ENCODE measurements around the gene FAM90A26. TPM values are rescaled to one million over a fixed set of nuclear protein-coding genes. Genes with fewer than 3 reads are reported as not detected.
"Not testable (repeated sequence)": the region's sequence is repeated elsewhere in the genome, so short reads cannot be mapped to it uniquely, and the experiment has no call there.

The FAM90A26 gene, protein sequence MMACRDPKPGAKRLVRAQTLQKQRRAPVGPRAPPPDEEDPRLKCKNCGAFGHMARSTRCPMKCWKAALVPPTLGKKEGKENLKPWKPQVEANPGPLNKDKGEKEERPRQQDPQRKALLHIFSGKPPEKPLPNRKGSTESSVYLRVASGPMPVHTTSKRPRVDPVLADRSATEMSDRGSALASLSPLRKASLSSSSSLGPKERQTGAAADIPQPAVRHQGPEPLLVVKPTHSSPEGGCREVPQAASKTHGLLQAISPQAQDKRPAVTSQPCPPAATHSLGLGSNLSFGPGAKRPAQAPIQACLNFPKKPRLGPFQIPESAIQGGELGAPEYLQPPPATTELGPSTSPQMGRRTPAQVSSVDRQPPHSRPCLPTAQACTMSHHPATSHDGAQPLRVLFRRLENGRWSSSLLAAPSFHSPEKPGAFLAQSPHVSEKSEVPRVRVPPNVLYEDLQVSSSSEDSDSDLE
- not detected for total RNA-seq (ENCODE audit: unreplicated experiment)
- long read RNA-seq, result 0 reads

DNA sequence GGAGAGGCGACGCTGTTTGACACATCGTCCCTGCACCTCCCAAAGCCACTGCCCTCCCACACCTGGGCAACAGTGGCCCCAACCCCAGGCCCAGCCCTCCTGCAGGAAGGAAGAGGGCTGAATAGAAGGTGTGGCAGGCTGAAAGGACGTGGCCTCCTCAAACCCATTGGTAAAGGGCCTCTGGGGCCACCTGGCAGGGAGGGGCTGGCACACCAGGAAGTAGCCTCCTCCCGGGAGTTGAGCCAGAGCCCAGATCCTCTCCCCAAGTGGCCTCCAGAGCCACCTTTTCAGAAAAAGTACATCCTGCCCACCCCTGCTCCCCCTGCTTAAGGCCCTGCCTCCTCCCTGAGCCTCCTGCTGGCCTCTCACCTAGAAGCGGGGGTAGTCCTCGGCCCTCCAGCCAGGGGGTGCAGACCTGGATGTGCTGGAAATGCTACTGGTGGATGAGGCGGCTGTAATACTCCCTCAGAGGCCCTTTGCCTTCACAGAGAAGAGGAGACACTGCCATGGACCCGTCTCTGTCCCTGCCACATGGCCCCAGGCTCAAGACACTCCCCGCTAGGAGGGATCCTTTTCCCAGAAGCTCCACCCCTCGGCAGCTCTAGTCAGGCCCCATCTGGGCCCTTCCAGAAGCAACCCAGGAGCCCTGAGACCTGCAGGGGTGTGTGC lies at the start of gene FAM90A26:
Gene FAM90A26 (plus strand): TSS at position 619 of the 669 bp plus-strand sequence. CDS start 2,764 bp downstream, outside the sequence.
- DNase-seq (ENCODE audit: low spot score); H3K4me3 Mint-ChIP-seq (ENCODE audit: unreplicated experiment); H3K27ac Mint-ChIP-seq (ENCODE audit: unreplicated experiment); H3K4me1 Mint-ChIP-seq (ENCODE audit: unreplicated experiment); H3K36me3 Mint-ChIP-seq (ENCODE audit: low read depth, unreplicated experiment); H3K9me3 Mint-ChIP-seq (ENCODE audit: unreplicated experiment); H3K27me3 Mint-ChIP-seq (ENCODE audit: unreplicated experiment): not testable (repeated sequence)

DNA sequence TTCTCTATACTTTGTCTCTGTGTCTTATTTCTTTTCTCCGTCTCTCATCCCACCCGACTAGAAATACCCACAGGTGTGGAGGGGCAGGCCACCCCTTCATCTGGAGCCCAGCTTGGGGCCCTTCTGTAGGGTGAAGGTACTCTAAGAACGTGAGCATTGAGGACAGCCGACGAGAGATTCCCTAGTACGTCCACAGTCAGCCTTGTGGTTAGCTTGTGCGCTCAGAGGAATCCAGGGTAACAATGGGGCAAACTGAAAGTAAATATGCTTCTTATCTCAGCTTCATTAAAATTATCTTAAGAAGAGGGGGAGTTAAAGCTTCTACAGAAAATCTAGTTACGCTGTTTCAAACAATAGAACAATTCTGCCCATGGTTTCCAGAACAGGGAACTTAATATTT lies 47.5 kb upstream of the FAM90A26 start:
- H3K27me3 Mint-ChIP-seq (ENCODE audit: unreplicated experiment); H3K27ac Mint-ChIP-seq (ENCODE audit: unreplicated experiment); H3K36me3 Mint-ChIP-seq (ENCODE audit: low read depth, unreplicated experiment); H3K4me3 Mint-ChIP-seq (ENCODE audit: unreplicated experiment); DNase-seq (ENCODE audit: low spot score); H3K4me1 Mint-ChIP-seq (ENCODE audit: unreplicated experiment); H3K9me3 Mint-ChIP-seq (ENCODE audit: unreplicated experiment): not testable (repeated sequence)

DNA sequence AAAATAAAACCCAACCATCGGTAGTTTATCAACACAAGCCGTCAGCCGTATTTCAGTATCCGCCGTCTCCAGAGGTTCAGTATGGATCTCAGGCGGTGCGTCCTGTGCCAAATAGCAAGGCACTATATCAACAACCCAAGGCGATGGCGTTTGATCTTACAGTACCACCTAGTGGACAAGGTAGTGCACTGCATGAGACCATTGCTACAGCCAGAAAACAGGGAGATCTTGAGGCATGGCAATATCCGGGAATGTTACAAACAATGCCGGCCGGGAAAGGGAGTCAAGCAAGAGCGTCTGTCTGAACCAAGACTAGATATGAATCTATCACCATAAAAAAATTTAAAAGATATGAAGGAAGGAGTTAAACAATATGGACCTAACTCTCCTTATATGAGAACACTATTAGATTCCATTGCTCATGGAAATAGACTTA lies 46.6 kb upstream of the FAM90A26 start:
- not testable (repeated sequence) for H3K4me3 Mint-ChIP-seq (ENCODE audit: unreplicated experiment)

DNA sequence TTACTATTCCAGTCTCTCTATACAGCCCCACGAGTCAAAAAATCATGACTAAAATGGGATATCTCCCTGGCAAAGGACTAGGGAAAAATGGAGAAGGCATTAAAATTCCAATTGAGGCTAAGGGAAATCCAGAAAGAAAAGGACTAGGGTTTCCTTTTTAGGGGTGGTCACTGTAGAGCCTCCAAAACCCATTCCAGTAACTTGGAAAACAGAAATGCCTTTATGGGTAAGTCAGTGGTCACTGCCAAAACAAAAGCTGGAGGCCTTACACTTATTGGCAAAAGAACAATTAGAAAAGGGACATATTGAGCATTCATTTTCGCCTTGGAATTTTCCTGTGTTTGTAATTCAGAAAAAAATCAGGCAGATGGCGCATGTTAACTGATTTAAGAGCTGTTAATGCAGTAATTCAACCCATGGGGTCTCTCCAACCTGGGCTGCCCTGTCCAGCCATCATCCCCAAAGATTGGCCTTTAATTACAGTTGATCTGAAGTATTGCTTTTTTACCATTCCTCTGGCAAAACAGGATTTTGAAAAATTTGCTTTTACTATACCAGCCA lies 44.5 kb upstream of the FAM90A26 start:
- not testable (repeated sequence) for H3K27ac Mint-ChIP-seq (ENCODE audit: unreplicated experiment); H3K9me3 Mint-ChIP-seq (ENCODE audit: unreplicated experiment); H3K4me1 Mint-ChIP-seq (ENCODE audit: unreplicated experiment); DNase-seq (ENCODE audit: low spot score); H3K27me3 Mint-ChIP-seq (ENCODE audit: unreplicated experiment); H3K4me3 Mint-ChIP-seq (ENCODE audit: unreplicated experiment); H3K36me3 Mint-ChIP-seq (ENCODE audit: low read depth, unreplicated experiment)

More for the DNA sequence above, 46.6 kb upstream of the FAM90A26 start:
- H3K9me3 Mint-ChIP-seq (ENCODE audit: unreplicated experiment); H3K27me3 Mint-ChIP-seq (ENCODE audit: unreplicated experiment); H3K36me3 Mint-ChIP-seq (ENCODE audit: low read depth, unreplicated experiment); H3K4me1 Mint-ChIP-seq (ENCODE audit: unreplicated experiment); H3K27ac Mint-ChIP-seq (ENCODE audit: unreplicated experiment): not testable (repeated sequence)
- TF ChIP-seq, protein P1, sequence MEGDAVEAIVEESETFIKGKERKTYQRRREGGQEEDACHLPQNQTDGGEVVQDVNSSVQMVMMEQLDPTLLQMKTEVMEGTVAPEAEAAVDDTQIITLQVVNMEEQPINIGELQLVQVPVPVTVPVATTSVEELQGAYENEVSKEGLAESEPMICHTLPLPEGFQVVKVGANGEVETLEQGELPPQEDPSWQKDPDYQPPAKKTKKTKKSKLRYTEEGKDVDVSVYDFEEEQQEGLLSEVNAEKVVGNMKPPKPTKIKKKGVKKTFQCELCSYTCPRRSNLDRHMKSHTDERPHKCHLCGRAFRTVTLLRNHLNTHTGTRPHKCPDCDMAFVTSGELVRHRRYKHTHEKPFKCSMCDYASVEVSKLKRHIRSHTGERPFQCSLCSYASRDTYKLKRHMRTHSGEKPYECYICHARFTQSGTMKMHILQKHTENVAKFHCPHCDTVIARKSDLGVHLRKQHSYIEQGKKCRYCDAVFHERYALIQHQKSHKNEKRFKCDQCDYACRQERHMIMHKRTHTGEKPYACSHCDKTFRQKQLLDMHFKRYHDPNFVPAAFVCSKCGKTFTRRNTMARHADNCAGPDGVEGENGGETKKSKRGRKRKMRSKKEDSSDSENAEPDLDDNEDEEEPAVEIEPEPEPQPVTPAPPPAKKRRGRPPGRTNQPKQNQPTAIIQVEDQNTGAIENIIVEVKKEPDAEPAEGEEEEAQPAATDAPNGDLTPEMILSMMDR (IDR thresholded peaks at IDR 0.05; ENCODE audit: unreplicated experiment), result peak; percentile 77
- peak; percentile 49 for DNase-seq (ENCODE audit: low spot score)

DNA sequence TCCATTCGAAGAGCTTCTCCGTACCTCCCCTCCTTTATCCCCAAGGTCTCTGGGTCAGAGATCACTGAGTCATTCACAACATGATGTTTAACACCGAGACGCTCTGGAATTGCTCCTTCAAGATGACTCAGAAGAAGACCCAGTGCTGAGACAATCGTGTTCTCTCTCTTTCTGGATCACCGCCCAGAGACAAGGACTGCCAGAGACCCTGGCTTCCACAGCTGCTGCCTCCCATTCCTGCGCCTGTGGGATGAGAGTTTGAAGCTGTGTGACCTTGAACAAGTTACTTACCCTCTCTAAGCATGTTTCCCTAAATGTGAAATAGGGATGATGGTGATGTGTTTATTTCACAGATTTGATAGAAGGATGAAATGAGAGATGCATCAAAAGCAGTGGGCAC lies 38.8 kb upstream of the FAM90A26 start:
- not testable (repeated sequence) for H3K27me3 Mint-ChIP-seq (ENCODE audit: unreplicated experiment); H3K4me3 Mint-ChIP-seq (ENCODE audit: unreplicated experiment); DNase-seq (ENCODE audit: low spot score); H3K36me3 Mint-ChIP-seq (ENCODE audit: low read depth, unreplicated experiment); H3K4me1 Mint-ChIP-seq (ENCODE audit: unreplicated experiment); H3K9me3 Mint-ChIP-seq (ENCODE audit: unreplicated experiment); H3K27ac Mint-ChIP-seq (ENCODE audit: unreplicated experiment)

DNA sequence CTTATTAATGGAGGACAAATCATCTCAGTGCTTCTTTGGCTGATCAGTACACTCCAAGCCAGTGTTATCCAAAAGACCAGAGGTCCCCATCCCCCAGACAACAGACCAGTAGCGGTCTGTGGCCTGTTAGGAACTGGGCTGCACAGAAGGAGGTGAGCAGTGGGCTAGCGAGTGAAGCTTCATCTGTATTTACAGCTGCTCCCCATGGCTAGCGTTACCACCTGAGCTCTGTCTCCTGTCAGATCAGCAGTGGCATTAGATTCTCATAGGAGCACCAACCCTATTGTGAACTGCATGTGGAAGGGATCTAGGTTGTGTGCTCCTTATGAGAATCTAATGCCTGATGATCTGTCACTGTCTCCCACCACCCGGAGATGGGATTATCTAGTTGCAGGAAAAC lies 37.4 kb upstream of the FAM90A26 start:
- DNase-seq (ENCODE audit: low spot score); H3K27ac Mint-ChIP-seq (ENCODE audit: unreplicated experiment); H3K27me3 Mint-ChIP-seq (ENCODE audit: unreplicated experiment); H3K9me3 Mint-ChIP-seq (ENCODE audit: unreplicated experiment); H3K4me1 Mint-ChIP-seq (ENCODE audit: unreplicated experiment); H3K4me3 Mint-ChIP-seq (ENCODE audit: unreplicated experiment); H3K36me3 Mint-ChIP-seq (ENCODE audit: low read depth, unreplicated experiment): not testable (repeated sequence)

DNA sequence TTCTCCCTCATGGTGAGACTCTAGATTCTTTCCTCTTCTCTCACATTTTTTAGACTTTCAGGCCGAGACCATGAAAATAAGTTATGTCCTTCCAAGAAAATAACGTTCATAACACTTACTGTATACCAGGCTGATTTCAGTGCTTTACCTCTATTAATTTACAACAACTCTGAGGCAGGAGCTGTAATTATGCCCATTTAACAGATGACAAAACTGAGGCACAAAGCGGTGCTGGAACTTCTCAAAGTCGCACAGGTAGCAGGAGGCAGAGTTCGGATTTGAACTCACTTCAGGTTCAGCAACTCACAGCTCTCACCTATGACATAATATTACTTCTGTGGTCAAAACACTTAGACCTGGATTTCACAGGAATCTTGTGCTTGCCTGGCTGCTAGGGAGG lies 36.2 kb upstream of the FAM90A26 start:
- not testable (repeated sequence) for DNase-seq (ENCODE audit: low spot score); H3K9me3 Mint-ChIP-seq (ENCODE audit: unreplicated experiment); H3K36me3 Mint-ChIP-seq (ENCODE audit: low read depth, unreplicated experiment); H3K4me1 Mint-ChIP-seq (ENCODE audit: unreplicated experiment); H3K27ac Mint-ChIP-seq (ENCODE audit: unreplicated experiment); H3K27me3 Mint-ChIP-seq (ENCODE audit: unreplicated experiment); H3K4me3 Mint-ChIP-seq (ENCODE audit: unreplicated experiment)

DNA sequence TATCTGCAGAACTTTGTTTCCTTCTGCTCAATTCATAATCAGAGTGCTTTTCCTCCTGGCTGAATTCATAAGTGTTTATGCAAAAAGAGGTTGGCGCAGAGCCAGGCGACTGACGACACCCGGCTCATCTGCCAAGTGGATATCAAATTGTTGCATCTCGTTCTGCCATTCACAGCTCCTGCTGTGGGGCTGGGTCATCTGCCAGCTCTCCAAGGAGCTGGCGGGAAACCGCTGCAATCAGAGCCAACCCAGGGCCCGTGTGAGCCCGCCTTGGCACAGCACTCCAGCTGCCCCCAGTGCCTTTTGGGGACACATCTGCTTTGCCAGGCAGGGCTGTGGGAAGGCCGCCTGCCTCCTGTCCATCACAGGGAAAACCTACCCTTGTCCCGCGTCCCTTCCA lies 35.7 kb upstream of the FAM90A26 start:
- not testable (repeated sequence) for H3K4me3 Mint-ChIP-seq (ENCODE audit: unreplicated experiment); H3K27me3 Mint-ChIP-seq (ENCODE audit: unreplicated experiment); H3K9me3 Mint-ChIP-seq (ENCODE audit: unreplicated experiment); DNase-seq (ENCODE audit: low spot score); H3K27ac Mint-ChIP-seq (ENCODE audit: unreplicated experiment); H3K4me1 Mint-ChIP-seq (ENCODE audit: unreplicated experiment); H3K36me3 Mint-ChIP-seq (ENCODE audit: low read depth, unreplicated experiment)

DNA sequence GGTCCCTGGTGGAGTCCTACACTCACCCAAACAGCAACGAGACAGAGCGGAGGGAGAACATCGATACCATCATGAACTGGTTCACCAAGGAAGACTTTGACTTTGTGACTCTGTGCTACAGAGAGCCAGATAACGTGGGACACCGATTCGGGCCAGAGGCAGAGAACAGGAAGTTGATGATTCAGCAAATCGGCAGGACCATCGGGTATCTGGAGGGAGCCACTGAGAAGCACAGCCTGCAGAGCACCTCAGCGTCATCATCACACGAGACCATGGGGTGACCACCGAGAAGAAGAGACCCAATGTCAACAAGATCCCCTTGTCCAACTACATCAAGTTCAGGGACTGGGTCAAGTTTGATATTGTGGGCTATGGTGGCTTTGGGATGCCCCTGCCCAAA lies 29.2 kb upstream of the FAM90A26 start:
- not testable (repeated sequence) for H3K36me3 Mint-ChIP-seq (ENCODE audit: low read depth, unreplicated experiment); DNase-seq (ENCODE audit: low spot score); H3K4me1 Mint-ChIP-seq (ENCODE audit: unreplicated experiment); H3K27me3 Mint-ChIP-seq (ENCODE audit: unreplicated experiment); H3K9me3 Mint-ChIP-seq (ENCODE audit: unreplicated experiment); H3K27ac Mint-ChIP-seq (ENCODE audit: unreplicated experiment); H3K4me3 Mint-ChIP-seq (ENCODE audit: unreplicated experiment)

DNA sequence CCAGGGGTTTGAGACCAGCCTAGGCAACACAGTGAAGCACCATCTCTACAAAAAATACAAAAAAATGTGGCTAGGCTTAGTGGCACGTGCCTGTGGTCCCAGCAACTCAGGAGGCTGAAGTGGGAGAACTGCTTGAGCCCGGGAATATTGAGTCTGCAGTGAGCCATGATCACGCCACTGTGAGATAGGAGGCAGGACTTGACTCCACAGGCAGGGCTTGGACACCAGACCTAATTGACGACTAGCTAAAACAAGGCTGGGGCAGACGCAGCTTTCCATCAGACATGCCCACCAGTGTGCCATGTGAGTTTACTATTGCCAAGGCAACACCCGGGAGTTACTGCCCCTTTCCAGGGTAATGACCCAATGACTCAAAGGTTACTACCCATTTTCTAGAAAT lies 27.4 kb upstream of the FAM90A26 start:
- H3K4me1 Mint-ChIP-seq (ENCODE audit: unreplicated experiment); H3K27me3 Mint-ChIP-seq (ENCODE audit: unreplicated experiment); H3K9me3 Mint-ChIP-seq (ENCODE audit: unreplicated experiment); H3K4me3 Mint-ChIP-seq (ENCODE audit: unreplicated experiment); H3K27ac Mint-ChIP-seq (ENCODE audit: unreplicated experiment); DNase-seq (ENCODE audit: low spot score); H3K36me3 Mint-ChIP-seq (ENCODE audit: low read depth, unreplicated experiment): not testable (repeated sequence)
